ENCODE data around the gene CBY1.

DNA sequence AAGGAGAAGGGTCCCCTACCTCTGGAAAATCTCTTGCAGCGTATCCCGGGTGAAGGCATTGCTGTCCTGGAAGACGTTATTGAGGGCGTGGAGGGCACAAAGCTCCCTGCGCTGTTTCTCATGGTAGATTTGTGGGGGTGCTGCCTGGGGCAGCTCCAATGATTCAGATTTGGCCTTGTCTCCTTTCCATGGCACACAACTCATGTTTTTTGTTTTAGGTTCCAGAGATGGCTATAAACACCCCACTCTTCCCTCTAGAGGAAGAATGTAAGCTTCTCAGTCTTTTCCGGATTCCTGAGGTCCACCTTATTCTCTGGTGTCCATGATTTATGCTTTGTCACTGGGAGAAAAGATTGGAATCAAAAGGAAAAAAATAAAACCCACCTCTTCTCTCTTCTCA lies 43.3 kb downstream of the CBY1 start:
- TF ChIP-seq, protein P1, sequence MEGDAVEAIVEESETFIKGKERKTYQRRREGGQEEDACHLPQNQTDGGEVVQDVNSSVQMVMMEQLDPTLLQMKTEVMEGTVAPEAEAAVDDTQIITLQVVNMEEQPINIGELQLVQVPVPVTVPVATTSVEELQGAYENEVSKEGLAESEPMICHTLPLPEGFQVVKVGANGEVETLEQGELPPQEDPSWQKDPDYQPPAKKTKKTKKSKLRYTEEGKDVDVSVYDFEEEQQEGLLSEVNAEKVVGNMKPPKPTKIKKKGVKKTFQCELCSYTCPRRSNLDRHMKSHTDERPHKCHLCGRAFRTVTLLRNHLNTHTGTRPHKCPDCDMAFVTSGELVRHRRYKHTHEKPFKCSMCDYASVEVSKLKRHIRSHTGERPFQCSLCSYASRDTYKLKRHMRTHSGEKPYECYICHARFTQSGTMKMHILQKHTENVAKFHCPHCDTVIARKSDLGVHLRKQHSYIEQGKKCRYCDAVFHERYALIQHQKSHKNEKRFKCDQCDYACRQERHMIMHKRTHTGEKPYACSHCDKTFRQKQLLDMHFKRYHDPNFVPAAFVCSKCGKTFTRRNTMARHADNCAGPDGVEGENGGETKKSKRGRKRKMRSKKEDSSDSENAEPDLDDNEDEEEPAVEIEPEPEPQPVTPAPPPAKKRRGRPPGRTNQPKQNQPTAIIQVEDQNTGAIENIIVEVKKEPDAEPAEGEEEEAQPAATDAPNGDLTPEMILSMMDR (IDR thresholded peaks at IDR 0.05): no peak
- no peak for TF ChIP-seq EP300 (IDR thresholded peaks at IDR 0.05)
- no peak for TF ChIP-seq POLR2A (IDR thresholded peaks at IDR 0.05)
- TF ChIP-seq POLR2AphosphoS5 (IDR thresholded peaks at IDR 0.05): no peak
